Peyer's patch (tissue), 4 donors: ENCODE data around the gene FLT1.

Experiments used
- POLR2A ChIP-seq, 2 donors: fragments of 450-650 bp; IDR thresholded peaks; one replicate each; pipeline ENCODE4 v1.5.1; 2017; ENCODE audit warnings: antibody characterized with exemption in 2 of 2, mild to moderate bottlenecking in 2 of 2, moderate library complexity in 2 of 2
- TF ChIP-seq, protein P1 (sequence below), 6 experiments: fragments of 450-650 bp in 4 of 6; fragments of 200-600 bp in 2 of 6; sonication (generic) in 1 of 6; IDR thresholded peaks; one replicate each; pipeline ENCODE4 v1.5.1; 2017 to 2019; ENCODE audit warnings: antibody characterized with exemption in 6 of 6, mild to moderate bottlenecking in 3 of 6, moderate library complexity in 1 of 6

- no peak for TF ChIP-seq POLR2A (IDR thresholded peaks at IDR 0.05)
- TF ChIP-seq, protein P1, sequence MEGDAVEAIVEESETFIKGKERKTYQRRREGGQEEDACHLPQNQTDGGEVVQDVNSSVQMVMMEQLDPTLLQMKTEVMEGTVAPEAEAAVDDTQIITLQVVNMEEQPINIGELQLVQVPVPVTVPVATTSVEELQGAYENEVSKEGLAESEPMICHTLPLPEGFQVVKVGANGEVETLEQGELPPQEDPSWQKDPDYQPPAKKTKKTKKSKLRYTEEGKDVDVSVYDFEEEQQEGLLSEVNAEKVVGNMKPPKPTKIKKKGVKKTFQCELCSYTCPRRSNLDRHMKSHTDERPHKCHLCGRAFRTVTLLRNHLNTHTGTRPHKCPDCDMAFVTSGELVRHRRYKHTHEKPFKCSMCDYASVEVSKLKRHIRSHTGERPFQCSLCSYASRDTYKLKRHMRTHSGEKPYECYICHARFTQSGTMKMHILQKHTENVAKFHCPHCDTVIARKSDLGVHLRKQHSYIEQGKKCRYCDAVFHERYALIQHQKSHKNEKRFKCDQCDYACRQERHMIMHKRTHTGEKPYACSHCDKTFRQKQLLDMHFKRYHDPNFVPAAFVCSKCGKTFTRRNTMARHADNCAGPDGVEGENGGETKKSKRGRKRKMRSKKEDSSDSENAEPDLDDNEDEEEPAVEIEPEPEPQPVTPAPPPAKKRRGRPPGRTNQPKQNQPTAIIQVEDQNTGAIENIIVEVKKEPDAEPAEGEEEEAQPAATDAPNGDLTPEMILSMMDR (IDR thresholded peaks at IDR 0.05), result no peak
Measured at GRCh38 chr13:28355046-28355821, 139.7 kb downstream of the FLT1 start.
